ENCODE measurements around the gene ACRV1.
"Not testable (repeated sequence)": the region's sequence is repeated elsewhere in the genome, so short reads cannot be mapped to it uniquely, and the experiment has no call there.

Gene ACRV1, protein sequence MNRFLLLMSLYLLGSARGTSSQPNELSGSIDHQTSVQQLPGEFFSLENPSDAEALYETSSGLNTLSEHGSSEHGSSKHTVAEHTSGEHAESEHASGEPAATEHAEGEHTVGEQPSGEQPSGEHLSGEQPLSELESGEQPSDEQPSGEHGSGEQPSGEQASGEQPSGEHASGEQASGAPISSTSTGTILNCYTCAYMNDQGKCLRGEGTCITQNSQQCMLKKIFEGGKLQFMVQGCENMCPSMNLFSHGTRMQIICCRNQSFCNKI

DNA sequence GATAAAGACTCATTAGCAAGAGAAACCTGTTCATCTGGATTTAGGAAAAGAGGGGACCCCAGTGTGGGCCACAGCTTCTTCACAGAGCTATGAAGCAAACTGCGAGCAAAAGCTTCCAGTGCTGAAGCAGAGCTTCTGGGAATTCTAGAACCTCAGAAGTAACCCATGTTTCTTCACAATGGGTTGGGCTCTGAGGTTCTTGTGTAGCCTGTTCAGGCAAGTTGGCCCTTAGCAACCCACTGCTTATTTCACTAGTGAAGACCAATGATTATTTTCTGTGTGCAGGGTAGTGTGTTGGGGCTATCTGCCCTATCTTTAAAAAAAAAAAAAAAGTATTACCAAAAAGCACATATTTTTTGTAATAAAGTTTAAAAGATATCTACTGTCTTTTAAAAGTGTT, at the start of gene ACRV1:
Gene ACRV1, minus strand, starts transcription at position 101 of the 400 bp plus-strand sequence. Its CDS starts 67 bp downstream, at position 34.
- no peak within 1 kb of the TSS for H3K27ac Mint-ChIP-seq
- H3K9me3 Mint-ChIP-seq = no peaks in the 10 kb centered on the region
- no peaks in the 10 kb centered on the region for H3K27me3 Mint-ChIP-seq
- no peaks in the 10 kb centered on the region for H3K4me1 Mint-ChIP-seq
- H3K36me3 Mint-ChIP-seq = no peaks in the 10 kb centered on the region
- H3K4me3 Mint-ChIP-seq = no peak within 1 kb of the TSS

DNA sequence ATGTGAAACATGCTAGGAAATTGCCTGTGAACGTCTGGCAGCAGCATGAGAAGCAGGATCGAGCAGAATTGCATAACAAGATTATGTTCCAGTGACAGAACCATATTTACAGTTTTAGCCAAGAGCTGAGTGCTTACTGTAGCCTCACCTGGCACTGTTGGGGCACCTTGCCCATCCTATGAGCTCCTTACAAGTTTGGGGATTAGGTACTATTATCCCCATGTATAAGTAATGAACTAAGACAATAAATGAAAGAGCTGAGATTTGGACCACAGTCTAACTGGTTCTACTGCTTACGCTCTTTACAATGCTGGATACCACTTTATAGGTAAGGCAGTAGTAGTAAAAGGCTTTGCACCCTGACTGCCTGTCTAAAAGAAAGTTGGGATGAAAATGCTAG, 48.3 kb upstream of the ACRV1 start:
- Mint-ChIP-seq H3K27me3 (peaks cover 10% of the 10 kb centered on the region), H3K4me1 (no peaks in the 10 kb centered on the region), H3K9me3 (no peaks in the 10 kb centered on the region), H3K27ac (no peak overlapping the region), H3K4me3 (no peak overlapping the region), H3K36me3 (no peaks in the 10 kb centered on the region)

DNA sequence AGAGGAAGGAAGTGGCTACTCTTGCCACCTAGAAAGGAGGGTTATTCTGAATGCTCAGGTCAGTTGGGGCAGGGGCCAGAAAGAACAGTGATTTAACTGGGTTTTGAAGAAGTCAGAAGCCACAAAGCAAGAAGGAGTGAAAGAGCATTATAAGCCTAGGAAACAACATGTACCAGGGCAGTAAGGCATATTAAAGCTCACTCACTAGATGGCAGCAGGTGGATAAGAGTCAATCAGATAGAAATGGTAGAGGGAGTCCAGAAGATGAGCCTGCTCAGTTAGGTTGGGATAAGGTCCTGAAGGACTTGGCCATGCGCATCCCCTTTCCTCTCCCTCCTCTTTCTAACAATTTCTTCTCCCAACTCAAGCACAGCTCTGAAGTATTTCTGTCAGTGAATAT, 43.5 kb upstream of the ACRV1 start:
- Mint-ChIP-seq H3K36me3 (no peaks in the 10 kb centered on the region), H3K4me1 (no peaks in the 10 kb centered on the region), H3K4me3 (no peak overlapping the region), H3K9me3 (no peaks in the 10 kb centered on the region), H3K27me3 (peaks cover 10% of the 10 kb centered on the region), H3K27ac (no peak overlapping the region)

DNA sequence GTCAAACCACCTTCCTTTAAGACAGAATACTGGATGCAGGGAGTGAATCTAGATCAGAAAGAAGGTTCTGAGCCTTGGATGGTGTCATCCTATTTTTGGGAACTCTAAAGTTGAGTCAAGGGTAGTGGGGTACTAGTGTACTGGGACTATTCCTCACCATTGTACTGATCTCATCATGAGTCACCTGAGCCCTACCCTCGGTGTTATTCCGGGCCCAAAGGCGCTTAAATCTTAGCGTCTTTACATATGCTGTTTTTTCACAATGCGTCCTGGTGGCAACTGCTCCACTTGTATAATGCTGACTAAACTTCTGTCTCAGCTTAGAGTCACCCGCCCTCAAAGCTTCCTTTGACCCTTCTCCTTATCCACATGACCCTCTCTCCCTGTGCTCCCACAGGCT, 40.1 kb upstream of the ACRV1 start:
- H3K9me3 Mint-ChIP-seq = no peaks in the 10 kb centered on the region
- H3K36me3 Mint-ChIP-seq = no peaks in the 10 kb centered on the region
- peaks cover 13% of the 10 kb centered on the region for H3K27me3 Mint-ChIP-seq
- no peaks in the 10 kb centered on the region for H3K4me1 Mint-ChIP-seq
- no peak overlapping the region for H3K27ac Mint-ChIP-seq
- H3K4me3 Mint-ChIP-seq = no peak overlapping the region

DNA sequence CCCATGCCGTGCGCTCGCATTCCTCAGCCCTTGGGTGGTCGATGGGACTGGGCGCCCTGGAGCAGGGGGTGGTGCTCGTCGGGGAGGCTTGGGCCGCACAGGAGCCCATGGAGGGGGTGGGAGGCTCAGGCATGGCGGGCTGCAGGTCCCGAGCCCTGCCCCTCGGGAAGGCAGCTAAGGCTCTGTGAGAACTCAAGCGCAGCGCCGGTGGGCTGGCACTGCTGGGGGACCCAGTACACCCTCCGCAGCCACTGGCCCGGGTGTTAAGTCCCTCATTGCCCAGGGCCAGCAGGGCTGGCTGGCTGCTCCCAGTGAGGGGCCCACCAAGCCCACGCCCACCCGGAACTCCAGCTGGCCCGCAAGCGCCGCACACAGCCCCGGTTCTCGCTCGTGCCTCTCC, 24.0 kb upstream of the ACRV1 start:
- H3K27ac Mint-ChIP-seq, H3K4me1 Mint-ChIP-seq, H3K9me3 Mint-ChIP-seq, H3K4me3 Mint-ChIP-seq, H3K36me3 Mint-ChIP-seq: not testable (repeated sequence)
- peaks cover 19% of the 10 kb centered on the region for H3K27me3 Mint-ChIP-seq

DNA sequence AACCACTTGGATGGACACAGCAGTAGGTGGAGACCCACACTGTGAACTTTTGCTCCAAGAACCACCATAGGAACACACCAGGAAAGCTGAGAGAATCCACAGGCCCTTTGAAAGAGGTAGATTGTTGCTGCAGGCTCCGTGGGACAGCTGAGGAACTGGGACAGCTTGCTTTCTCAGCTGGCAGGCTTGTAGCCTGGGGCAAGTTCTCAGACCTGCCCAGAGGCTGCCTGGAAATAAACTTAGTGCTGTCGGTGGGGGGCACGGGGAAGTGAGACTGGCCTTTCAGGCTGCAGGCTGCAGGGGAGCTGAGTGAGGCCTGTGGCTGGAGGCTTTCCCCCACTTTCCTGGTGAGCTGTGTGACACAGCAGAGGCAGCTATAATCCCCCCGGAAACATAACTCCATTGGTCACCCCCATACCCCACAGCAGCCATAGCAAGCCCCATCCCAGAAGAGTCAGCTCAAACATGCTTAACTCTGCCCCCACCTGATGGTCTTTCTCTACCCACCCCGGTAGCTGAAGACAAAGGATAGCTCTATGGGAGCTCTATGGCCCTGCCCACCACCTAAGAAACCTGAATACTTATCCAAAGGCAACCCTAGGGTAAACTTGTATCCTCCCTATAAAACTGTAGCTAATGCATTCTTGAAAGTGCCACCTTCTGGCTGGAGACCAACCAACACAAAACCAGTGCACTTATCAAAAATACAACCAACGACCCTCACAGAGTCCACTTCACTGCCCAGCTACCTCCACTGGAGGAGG, 21.4 kb upstream of the ACRV1 start:
- peaks cover 1% of the 10 kb centered on the region for H3K36me3 Mint-ChIP-seq
- H3K27me3 Mint-ChIP-seq = peaks cover 16% of the 10 kb centered on the region
- no peaks in the 10 kb centered on the region for H3K9me3 Mint-ChIP-seq
- no peak overlapping the region for H3K4me3 Mint-ChIP-seq
- H3K4me1 Mint-ChIP-seq = no peaks in the 10 kb centered on the region
- no peak overlapping the region for H3K27ac Mint-ChIP-seq

DNA sequence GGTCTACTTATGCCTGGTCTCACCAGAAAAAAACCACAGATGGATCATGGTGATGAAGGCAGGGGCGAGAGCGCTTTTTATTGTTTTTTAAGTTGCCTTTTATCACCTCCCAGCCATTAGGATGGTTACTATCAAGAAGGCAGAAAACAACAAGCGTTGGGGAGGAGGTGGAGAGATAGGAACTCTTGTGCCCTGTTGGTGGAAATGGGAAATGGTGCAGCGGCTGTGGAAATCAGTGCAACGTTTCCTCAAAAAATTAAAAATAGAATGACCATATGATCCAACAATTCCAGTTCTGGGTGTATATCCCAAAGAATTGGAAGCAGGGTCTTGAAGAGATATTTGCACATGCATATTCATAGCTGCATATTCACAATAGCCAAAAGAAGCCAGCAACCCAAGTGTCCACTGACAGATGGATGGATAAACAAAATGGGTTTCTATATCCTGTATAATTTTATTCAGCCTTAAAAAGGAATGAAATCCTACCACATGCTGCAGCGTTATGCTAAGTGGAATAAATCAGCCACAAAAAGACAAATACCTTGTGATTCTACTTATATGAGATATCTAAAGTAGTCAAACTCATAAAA, 20.5 kb upstream of the ACRV1 start:
- Mint-ChIP-seq H3K4me3 (no peak overlapping the region), H3K9me3 (no peaks in the 10 kb centered on the region), H3K27ac (no peak overlapping the region), H3K4me1 (no peaks in the 10 kb centered on the region), H3K36me3 (no peaks in the 10 kb centered on the region), H3K27me3 (peaks cover 11% of the 10 kb centered on the region)

DNA sequence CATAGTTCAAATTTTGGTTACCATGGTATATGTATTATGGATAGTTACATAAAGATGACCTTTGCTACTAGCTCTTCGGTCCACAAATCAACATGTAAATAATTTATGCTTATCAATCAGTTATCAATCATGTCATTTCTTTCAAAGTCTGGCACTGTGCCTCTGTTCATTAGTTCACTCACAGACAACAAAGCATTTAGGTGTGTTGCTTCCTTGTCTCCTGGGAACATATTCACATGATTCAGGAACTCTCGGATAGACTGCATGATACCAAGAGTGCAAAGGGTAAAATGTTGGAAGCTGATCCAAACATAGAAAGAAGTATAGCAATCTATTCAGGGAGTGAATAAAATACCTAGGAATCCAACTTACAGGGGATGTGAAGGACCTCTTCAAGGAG, 14.3 kb upstream of the ACRV1 start:
- no peak overlapping the region for H3K27ac Mint-ChIP-seq
- no peaks in the 10 kb centered on the region for H3K36me3 Mint-ChIP-seq
- peaks cover 6% of the 10 kb centered on the region for H3K27me3 Mint-ChIP-seq
- no peak overlapping the region for H3K4me3 Mint-ChIP-seq
- no peaks in the 10 kb centered on the region for H3K4me1 Mint-ChIP-seq
- H3K9me3 Mint-ChIP-seq = no peaks in the 10 kb centered on the region

DNA sequence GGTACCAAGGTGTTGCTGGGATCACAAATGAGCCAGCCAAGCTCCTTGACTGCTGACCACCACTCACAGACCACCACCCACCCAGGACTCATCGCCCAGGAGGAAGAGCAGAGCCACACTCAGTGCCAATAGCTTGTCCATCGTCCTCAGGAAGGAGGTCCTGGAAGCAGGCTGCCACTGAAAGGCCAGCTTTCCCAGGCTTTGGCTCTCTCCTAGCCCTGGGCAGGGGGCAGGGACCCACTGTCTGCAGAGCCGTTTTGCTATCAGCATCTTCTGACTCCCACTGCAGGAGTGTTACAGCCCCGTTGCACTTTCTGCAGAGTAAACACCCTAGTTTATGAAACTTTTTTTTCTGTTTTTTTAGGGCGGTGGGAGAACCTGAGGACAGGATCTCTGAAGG, 12.2 kb upstream of the ACRV1 start:
- Mint-ChIP-seq H3K27ac (no peak overlapping the region), H3K4me1 (no peaks in the 10 kb centered on the region), H3K9me3 (no peaks in the 10 kb centered on the region), H3K4me3 (no peak overlapping the region), H3K27me3 (peaks cover 3% of the 10 kb centered on the region), H3K36me3 (no peaks in the 10 kb centered on the region)

DNA sequence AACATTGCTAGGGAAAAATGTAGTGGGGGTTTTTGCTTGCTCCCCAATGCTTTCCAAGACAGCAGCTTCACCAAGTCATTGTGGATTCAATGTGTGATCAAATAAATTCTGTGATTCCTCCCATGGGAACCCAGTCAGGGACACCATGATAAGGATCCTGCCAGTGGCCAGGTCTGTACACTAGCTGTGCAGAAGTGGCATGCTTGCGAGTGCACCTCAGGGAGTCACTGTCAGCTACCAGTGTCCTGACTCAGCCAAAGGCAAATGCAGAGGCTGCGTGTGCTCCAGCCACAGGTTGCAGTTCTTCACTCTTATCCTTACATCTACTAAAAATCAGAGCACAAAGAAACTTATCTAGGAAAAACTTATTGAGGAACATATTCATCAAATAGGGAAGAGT, 9.4 kb upstream of the ACRV1 start:
- H3K9me3 Mint-ChIP-seq = no peaks in the 10 kb centered on the region
- H3K4me3 Mint-ChIP-seq = no peak overlapping the region
- H3K4me1 Mint-ChIP-seq = no peaks in the 10 kb centered on the region
- no peaks in the 10 kb centered on the region for H3K36me3 Mint-ChIP-seq
- H3K27ac Mint-ChIP-seq = no peak overlapping the region
- H3K27me3 Mint-ChIP-seq = peaks cover 2% of the 10 kb centered on the region

DNA sequence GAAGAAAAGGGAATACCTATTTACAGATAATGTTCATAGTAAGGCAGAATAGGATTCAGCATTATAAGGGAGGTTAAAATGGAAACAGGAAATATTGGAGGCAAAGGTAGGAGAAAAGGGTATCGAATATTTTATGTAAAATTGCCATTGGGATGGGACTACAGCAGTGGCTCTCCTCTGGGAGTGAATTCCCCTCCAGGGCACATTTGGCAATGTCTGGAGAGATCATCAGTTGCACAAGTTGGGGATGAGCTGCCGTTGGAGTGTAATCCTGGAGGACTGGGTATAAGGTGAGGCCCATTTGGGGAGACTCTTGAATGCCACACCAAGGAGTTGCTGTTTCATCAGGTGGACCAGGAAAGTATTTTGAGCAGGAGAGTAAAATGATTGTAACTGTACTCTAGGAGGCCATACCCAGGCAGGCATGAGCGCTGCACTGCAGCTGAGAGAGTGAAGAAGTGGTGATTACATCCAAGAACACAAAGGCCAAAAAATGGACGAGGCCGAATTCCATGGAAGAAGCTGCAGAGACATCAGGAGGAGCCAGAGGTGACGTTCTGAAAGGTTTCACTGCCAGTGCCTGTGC, 8.7 kb upstream of the ACRV1 start:
- no peaks in the 10 kb centered on the region for H3K9me3 Mint-ChIP-seq
- H3K4me1 Mint-ChIP-seq = no peaks in the 10 kb centered on the region
- peaks cover 2% of the 10 kb centered on the region for H3K27me3 Mint-ChIP-seq
- H3K27ac Mint-ChIP-seq = no peak overlapping the region
- H3K36me3 Mint-ChIP-seq = no peaks in the 10 kb centered on the region
- H3K4me3 Mint-ChIP-seq = no peak overlapping the region

DNA sequence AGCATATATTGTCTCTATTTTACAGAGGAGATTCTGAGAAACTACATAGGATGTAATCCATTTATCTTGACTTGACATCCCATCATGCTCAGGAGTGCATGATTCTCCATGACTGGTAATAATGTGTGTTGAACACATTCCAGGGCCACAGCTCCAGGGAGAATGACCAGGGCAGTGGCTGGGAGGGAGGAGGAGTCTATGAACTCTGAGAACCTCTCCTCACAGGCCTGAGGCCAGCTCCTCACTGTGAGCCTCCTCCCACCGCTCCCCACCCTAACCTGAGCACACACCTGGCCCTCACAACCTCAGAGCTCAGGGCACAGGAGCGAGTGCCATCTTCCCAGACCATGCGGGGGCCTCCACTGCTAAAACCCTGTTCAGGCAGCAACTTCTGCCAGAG, 8.0 kb upstream of the ACRV1 start:
- Mint-ChIP-seq H3K27me3 (peaks cover 2% of the 10 kb centered on the region), H3K36me3 (no peaks in the 10 kb centered on the region), H3K27ac (no peak overlapping the region), H3K4me3 (no peak overlapping the region), H3K9me3 (no peaks in the 10 kb centered on the region), H3K4me1 (no peaks in the 10 kb centered on the region)

DNA sequence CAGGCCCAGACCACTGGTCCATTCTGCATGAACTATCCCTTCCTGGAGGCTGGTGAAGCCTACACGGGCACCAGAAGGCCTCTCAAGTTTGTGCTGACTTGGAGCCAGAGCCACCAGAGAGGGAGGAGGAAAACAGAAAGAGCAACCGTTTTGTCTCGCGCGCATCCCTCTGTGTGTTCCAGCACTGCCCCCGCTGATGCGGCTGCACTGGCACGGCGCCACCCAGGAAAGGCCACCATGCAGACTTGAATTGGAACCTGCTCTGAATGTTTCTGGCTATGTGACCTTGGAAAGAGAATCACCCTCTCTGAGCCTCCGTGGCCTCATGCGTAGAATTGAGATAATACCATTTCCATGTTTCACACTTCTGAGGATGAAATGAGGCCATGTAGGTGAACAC, 7.4 kb upstream of the ACRV1 start:
- H3K4me3 Mint-ChIP-seq = no peak overlapping the region
- no peaks in the 10 kb centered on the region for H3K9me3 Mint-ChIP-seq
- no peaks in the 10 kb centered on the region for H3K36me3 Mint-ChIP-seq
- no peaks in the 10 kb centered on the region for H3K4me1 Mint-ChIP-seq
- peaks cover 2% of the 10 kb centered on the region for H3K27me3 Mint-ChIP-seq
- no peak overlapping the region for H3K27ac Mint-ChIP-seq

DNA sequence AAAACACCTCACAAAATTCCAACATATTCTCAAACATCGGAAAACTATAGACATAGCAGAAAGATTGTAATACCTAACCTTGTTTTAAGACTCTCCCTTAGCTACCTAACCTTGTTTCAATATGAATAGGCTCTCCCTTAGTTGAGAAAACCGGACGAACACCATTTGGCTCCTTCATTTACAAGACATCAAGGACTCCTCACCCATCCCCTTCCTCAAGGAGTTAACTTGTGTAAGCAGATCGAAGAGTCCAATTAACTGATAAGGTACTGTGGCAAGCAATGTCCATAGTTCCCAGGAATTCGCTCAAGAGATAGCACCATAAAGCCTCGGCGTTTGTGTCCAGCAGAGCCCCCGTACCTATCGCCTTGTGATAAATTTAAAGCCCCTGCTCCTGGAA, 4.6 kb upstream of the ACRV1 start:
- Mint-ChIP-seq H3K9me3 (no peaks in the 10 kb centered on the region), H3K4me3 (no peak overlapping the region), H3K36me3 (no peaks in the 10 kb centered on the region), H3K4me1 (no peaks in the 10 kb centered on the region), H3K27ac (no peak overlapping the region), H3K27me3 (no peaks in the 10 kb centered on the region)

DNA sequence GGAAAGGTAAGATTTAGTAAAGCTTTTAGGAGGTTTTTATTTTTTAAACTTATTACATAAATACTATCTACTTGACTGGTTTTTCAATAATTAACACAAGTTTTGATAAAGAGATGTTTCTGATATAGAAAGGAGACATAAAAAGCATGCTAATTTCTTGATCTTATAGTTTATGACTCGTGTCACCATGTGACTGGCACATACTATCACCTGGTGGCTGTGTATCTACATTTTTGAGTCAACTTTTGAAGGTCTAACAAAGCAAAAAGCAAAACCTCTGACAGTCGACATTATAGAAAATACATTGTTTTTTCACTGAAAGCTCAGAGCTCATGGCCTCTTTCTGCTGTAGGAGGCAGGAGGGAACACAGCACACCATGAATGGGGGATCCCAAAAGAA, 810 bp downstream of the ACRV1 start:
- H3K9me3 Mint-ChIP-seq = no peaks in the 10 kb centered on the region
- no peak overlapping the region for H3K4me3 Mint-ChIP-seq
- H3K27me3 Mint-ChIP-seq = no peaks in the 10 kb centered on the region
- no peak overlapping the region for H3K27ac Mint-ChIP-seq
- H3K36me3 Mint-ChIP-seq = no peaks in the 10 kb centered on the region
- H3K4me1 Mint-ChIP-seq = no peaks in the 10 kb centered on the region

DNA sequence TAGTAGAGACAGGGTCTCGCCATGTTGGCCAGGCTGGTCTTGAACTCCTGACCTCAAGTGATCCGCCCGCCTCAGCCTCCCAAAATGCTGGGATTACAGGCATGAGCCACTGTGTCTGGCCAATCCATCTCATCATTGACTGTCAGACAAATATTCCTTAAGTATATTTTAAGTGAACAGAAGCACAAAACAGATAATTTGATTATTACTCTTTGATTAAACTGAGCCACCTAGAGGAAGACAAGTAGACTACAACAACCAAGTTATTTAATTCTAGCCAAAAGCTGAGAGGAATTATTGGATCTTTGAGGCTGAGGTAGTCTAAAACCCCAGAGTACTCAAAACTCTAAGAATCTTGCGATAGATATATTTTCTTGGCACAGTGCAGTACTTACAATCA, 1.2 kb downstream of the ACRV1 start:
- Mint-ChIP-seq H3K36me3 (no peaks in the 10 kb centered on the region), H3K27me3 (no peaks in the 10 kb centered on the region), H3K4me1 (no peaks in the 10 kb centered on the region), H3K4me3 (no peak overlapping the region), H3K27ac (no peak overlapping the region), H3K9me3 (no peaks in the 10 kb centered on the region)

Data from activated naive CD4-positive, alpha-beta T cell treated with anti-CD3 and anti-CD28 coated beads, Interleukin-2, amount 50 U/mL, for 24 hours (primary cell).